Effector CD4-positive, alpha-beta T cell (primary cell): ENCODE data around the gene SCGB1A1.
A peak's percentile ranks its signal among the peaks of the same experiment; 100 is the strongest.

Experiments
- DNase-seq: peaks from one replicate; pipeline ENCODE4 v3.0.0-alpha.2; 2020

The SCGB1A1 gene

DNA sequence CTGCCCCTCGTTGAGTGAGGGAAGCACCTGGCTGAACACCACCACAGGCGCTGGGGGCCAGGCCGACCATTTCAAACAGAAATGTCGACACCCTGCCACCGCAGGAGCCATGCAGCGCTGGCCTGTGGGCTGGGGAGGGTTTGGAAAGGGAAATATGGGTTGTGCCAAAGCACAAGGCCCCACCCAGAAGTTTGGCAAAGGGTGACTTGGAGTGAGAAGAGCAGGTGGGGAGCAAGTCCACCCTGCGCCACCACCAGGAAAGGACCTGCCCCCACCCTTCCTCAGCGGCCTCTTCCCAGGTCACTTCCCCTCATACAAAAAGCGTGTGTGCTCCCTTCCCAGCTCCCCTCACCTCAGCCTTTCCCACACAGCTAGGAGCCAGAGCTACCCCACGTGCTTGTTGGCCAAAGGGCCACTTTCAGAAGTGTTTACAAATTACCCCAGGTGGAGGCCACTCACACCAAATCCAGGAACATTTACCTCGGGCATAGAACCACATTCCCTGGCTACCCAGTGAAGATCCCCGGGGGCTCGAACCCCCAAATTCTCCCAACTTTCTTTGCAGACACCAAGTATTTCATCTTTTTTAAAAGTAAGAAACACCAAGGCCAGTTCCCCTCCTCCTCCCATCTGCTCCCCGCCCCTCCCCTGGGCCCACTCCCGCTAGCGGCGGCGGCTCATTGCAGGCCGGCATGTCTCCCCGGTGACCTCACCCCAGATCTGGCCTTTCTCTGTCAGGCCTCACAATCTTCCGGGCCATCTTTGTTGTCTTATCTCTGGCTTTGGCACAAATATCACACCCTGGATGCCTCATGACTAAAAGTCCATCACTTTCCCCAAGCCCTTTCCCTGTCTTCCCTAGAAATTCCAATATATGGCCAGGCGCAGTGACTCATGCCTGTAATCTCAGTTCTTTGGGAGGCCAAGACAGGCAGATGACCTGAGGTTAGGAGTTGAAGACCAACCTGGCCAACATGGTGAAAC lies 20.5 kb upstream of the SCGB1A1 start:
- DNase-seq, result no peak

DNA sequence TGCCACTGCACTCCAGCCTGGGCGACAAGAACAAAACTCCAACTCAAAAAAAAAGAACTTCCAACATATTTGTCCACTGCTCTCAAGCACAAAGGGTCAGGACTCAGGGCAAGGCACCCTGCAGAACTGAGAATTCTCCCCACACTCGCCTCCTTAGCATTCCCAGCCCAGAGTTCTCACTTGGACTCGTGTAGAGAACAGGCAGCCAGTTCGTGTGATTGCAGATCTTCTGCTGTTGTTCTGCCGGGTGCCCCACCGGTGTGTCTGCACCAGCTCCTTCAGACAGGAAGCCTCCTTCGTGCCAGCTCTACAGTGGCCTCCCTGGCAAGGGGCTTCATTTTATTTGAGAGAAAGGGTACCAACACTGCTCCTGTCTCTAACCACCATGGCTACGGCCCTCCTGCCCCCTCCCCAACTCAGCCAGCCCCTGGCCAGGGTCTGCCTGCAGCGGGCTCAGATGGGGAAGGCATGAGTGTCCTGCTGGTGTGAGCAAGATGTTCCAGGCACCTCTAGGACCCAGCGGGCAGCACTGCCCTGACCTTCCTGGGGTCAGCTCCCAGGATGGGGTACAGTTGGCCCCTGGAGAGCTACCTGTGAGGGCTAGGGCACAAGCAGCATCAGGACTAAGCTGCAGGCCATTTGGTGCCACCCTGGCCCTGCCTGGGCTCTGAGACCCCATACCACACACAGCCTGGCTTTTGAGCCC lies 19.5 kb upstream of the SCGB1A1 start:
- no peak for DNase-seq

DNA sequence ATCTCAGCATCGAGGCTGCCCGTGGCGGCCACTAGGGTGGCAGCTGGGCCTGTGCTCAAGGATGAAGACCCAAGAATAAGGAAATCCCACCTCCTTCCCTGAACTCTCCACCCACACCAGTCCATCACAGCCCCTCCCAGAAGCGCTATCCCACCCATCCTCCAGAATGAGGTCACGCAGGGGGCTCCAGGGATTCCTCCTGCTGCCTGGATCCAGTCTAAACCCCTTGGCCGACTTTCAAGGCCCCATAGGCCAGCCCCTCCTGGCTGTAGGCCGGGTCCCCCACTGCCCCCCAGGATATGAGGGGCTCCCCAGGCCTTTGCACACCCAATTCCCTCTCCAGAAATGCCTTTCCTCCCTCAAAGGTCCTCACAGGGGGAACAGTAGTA lies 19.0 kb upstream of the SCGB1A1 start:
- DNase-seq, result no peak

DNA sequence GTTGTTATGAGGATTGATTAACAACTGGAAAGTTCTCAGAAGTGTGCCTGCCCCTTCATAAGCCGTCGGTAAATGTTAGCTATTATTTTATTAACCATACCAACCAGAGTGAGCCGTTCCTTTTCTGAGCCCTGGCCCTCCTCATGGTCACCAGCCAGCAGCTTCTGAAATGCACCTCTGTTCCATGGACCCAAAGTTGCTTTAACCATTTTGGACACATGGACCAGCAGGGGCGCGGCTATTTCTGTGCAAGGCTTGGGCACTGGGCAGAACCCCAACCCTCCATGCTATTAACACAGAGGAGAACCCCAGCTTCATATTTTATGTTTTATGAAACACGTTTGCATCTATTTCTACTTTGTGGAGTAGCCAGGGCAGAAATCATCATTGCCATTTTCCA lies 18.6 kb upstream of the SCGB1A1 start:
- no peak for DNase-seq

DNA sequence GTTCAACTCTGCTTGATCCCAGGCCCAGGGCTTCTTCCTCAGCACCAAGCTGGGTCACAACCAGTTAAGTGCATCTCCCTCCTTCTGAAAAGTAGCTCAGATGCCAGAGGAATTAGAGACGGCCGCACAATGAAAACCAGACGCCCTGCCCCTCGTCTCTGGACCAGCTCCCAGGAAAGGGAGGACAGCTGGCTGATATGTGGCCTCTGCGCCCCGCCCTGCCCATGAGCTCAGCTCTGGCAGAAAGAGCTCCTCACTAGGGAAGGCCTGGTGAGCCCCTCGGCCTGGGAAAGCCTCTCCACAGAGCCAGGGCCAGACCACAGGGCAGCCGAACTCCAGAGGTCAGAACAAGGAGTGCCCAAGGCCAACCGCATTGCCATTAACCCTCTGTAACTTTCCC lies 18.1 kb upstream of the SCGB1A1 start:
- no peak for DNase-seq

- no peak for DNase-seq
Measured at GRCh38 chr11:62401356-62401755, 17.5 kb upstream of the SCGB1A1 start.

GRCh38 chr11:62401811-62402210 lies 17.0 kb upstream of the SCGB1A1 start:
- no peak for DNase-seq

- peak; percentile 15 for DNase-seq
Measured at GRCh38 chr11:62402226-62402959, 16.4 kb upstream of the SCGB1A1 start.

- DNase-seq, result no peak
Measured at GRCh38 chr11:62402960-62403730, 15.7 kb upstream of the SCGB1A1 start.

- no peak for DNase-seq
Measured at GRCh38 chr11:62404435-62404834, 14.4 kb upstream of the SCGB1A1 start.

DNA sequence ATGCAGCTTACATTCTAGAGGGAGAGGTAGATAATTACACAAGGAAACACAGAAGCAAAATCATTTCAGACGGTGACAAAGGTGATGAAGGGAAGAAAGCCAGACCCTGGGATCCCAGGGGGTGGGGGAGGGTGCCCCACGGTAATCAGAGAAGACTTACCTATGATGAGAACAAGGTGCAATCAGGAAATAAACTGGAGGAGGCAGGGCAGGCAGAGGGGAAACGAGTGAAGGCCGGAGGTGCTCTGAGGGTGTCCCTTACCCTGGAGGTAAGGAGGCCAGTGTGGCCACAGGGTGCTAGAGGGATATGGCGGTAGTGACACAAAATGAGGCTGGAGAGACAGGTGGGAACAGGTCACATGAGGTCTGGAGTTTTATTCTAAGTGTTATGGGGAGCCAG lies 13.9 kb upstream of the SCGB1A1 start:
- DNase-seq, result no peak

DNA sequence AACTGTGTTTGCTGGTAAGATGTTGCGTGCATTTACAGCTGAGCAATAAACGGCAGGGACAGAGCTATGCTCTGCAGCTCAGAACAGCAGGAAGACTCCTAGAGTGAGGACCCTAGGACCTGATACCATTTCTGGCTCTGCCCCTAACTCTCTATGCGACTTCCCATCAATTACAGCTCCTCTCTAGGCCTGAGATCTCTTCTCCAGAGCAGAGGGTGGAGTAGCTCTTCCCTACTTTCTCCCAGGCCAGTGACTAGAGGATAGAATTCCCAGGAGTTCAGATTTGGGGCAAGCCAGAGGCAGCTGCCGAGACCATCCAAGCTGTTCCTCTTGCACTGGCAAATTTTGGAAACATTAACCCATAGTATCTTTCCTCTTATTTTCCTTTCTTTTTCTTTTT lies 12.8 kb upstream of the SCGB1A1 start:
- DNase-seq, result no peak

DNA sequence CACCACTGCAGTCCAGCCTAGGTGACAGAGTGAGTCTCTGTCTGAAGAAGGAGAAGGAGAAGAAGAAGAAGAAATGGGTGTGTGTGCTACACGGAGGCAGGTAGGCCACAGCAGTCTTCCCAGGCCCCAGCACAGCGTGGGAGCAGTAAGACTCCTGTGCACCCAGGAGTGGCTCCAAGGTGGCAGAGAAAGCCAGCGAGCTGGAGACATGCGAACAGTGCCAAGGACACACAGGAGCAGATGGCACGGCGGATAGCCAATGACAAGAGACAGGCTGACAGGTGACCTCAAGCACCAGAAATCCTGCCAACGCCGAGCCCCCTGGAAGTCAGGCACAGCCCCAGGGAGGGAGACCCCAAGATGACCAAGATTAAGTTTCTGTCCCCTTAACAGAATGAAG lies 9.0 kb upstream of the SCGB1A1 start:
- no peak for DNase-seq

- no peak for DNase-seq
Measured at GRCh38 chr11:62410972-62411371, 7.9 kb upstream of the SCGB1A1 start.

DNA sequence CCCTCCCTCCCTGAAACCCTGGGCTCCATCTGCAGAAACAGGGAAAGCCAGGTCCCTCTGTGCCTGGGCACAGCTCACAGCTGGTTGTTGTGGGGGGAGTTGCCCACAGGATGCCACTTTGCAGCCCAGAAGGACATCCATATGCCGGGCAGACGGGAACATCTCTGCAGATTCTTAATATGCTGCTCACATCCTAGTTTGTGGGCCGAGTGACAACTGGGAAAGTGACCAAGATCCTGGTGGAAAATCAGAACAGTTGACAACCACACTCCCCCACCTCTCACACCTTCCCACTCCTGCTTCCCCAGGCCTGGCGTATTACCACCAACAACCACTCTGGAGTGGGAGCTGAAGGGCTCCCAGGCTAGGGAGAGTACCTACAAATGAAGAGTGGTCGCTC lies 7.3 kb upstream of the SCGB1A1 start:
- DNase-seq, result no peak

DNA sequence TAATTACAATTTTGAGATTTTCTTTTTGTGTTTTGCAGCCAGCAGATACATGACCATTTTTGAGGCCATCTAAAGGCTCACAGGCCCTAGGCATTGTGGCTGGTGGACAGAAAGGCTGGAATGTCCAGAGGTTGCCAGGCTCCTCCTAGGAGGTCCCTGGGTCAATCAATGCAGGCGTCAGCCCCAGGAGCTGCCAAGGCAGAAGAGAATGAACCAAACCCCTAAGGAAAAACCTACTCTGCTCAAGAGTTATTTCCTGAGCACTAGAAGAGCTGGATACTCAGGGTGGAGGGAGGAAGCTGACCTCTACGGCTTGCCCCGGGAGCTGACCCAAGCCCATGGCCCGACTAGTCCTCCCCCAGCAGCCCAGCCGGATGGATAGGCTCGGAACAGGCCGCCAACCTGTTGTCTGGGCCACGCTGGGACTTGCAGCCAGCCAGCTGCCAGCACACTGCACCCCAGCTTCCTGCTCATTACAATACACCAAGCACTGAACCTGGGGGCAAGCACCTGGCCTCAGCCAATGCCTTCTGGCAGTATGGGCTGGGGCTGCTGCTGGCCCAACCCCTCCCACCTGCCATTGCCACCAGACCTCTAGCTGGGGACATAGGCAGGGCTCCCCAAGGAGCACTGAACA lies 5.7 kb upstream of the SCGB1A1 start:
- no peak for DNase-seq

DNA sequence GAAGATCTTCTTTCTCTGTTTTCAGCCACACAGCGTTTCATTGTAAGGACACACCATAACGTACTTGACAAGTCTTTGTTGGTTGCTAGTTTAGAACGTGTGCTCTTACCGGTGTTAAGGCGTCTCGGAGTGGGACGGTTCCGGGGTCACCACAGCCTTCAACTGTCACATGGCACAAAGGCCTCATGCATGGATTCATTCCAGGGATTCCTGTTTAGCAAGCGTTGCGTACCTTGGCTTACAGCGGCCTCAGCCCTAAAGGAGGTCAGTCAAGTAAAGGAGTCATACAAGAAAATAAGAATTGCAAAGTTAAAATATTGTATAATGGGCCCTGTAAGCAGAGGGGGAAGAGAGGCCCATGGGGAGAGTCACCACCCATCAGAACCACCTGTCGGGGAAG lies 2.2 kb upstream of the SCGB1A1 start:
- no peak for DNase-seq

- DNase-seq, result no peak
Measured at GRCh38 chr11:62418136-62418535, 697 bp upstream of the SCGB1A1 start.

GRCh38 chr11:62419314-62419929 lies 589 bp downstream of the SCGB1A1 start:
- DNase-seq, result no peak

DNA sequence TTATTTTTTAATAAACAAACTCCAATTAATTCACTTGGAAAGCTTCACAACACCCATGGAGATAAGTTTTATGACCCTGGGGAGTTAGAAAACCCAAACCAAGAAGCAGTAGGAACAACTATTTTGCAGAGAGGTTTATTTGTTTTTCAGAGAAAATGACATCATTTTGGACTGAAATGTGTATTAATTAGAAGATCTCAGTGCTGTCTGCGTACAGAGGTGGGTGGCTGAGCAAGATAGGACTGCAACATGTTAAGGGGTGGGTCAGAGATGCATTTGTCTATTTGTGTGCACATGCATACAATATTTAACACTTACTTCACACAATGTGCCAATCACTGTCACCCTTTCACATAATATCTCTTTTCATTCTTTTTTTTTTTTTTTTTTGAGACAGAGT lies 1.1 kb downstream of the SCGB1A1 start:
- DNase-seq, result no peak

DNA sequence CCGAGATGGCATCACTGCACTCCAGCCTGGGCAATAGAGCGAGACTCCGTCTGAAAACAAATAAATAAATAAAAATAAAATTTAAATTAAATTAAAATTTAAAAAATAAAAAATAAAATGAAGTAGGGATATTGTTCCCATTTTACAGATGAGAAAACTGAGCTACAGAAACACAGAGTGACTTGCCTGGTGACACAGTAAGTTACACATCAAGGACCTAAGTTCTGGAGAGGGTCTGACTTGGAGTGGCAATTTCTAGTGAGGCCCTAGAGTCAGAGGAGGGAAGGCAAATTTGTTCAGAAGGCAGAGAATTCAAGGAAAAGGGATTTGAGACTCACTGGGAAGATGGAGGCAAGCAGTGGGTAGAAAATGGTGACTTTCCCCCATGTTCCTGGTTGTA lies 2.0 kb downstream of the SCGB1A1 start:
- no peak for DNase-seq

- DNase-seq, result no peak
Measured at GRCh38 chr11:62421996-62422395, 3.2 kb downstream of the SCGB1A1 start.
